Measurements from ENCODE around the gene SMARCAL1.
A peak's percentile ranks its signal among the peaks of the same experiment; 100 is the strongest.
"Not testable (repeated sequence)": the region's sequence is repeated elsewhere in the genome, so short reads cannot be mapped to it uniquely, and the experiment has no call there.

The SMARCAL1 gene

DNA sequence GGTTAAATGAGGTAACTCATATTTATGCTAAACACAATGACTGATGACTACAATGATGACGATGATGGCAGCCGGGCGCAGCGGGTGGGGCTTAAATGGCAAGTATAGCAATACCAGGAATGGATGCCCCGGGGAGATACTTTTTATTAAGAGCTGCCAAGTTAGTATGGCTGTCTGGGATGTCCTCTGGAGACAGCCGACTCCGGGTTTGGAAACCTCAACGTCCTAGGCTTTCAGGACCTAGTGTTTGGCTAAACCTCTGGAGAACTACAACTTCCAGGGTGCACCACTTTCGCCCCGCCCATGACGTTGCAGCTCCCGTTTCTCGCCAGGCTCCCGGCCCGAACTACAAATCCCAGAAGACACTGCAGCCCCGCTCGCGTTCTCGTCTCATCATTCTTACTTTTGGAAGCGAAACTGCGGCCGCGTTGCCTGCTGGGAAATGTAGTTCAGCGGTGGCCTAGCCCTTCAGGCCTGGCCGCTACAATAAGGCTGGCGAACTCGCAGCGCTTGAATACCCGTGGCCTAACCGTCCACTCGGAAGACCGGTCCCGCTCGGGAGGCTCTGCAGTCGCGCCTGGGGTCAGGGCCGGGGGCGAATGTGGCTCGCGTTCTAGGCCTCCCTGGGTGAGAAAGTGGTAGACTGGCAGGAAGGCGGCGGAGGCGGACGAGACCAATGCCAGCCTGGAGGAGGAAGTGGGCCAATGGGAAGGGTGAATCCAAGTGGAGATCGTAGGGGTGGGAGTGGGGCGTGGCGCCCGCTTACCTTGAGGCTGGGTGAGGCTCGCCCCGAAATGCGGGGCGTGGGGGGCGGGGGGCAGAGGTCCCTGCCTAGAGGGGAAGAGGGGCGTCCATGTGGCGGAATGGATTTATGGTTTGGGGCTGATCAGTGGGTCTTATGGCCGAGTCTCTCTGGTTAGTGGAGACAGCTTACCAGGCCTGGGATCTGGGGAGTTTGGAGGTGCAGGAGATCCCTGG, at the start of gene SMARCAL1:
SMARCAL1 (plus strand) TSS at position 463 of the 978 bp plus-strand sequence. CDS start 2,221 bp downstream, outside the sequence.
- DNase-seq, result peak; percentile 99

DNA sequence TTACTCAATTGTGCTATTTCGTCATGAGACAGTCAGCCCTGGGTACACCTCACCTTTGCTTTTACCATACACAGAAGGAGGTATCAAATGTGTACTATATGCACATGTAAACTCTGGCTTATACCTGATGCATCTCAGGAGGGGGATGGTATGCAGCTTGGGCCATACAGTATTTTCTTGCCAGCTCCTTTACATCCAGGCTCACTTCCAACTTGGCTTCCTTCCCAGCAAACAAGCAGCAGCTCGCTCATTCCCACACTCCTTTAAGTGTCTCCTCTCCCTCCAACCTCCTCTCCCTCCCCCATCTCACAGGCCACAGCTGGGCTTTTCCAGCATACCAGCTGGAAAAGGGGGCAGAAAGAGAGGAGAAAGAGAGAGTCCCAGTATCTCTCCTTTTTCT, 49.6 kb upstream of the SMARCAL1 start:
- no peak for DNase-seq

DNA sequence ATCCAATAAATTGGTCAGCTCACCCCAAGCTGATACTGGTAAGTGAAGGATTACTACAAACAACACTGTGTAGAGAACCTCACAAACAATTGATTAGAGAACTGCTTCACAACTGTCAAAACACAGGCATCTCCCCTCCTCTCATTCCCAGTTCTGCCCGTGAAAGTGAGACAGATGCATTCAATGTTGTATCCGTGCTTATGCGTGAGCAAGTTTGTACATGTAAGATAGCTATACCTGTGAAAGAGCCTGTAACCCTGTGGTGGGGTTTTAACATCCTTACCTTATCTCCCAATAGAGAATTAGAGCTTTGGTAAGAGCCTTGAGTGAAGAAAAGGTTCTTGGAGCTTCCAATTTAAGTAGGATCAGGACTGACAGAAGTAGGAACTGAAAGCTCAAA, 49.1 kb upstream of the SMARCAL1 start:
- no peak for DNase-seq

GRCh38 chr2:216365518-216365917, 46.8 kb upstream of the SMARCAL1 start:
- no peak for DNase-seq

- DNase-seq, result peak; percentile 7
Measured at GRCh38 chr2:216366777-216367471, 45.4 kb upstream of the SMARCAL1 start.

GRCh38 chr2:216369821-216370220, 42.5 kb upstream of the SMARCAL1 start:
- no peak for DNase-seq

GRCh38 chr2:216370961-216371712, 41.1 kb upstream of the SMARCAL1 start:
- DNase-seq, result no peak

DNA sequence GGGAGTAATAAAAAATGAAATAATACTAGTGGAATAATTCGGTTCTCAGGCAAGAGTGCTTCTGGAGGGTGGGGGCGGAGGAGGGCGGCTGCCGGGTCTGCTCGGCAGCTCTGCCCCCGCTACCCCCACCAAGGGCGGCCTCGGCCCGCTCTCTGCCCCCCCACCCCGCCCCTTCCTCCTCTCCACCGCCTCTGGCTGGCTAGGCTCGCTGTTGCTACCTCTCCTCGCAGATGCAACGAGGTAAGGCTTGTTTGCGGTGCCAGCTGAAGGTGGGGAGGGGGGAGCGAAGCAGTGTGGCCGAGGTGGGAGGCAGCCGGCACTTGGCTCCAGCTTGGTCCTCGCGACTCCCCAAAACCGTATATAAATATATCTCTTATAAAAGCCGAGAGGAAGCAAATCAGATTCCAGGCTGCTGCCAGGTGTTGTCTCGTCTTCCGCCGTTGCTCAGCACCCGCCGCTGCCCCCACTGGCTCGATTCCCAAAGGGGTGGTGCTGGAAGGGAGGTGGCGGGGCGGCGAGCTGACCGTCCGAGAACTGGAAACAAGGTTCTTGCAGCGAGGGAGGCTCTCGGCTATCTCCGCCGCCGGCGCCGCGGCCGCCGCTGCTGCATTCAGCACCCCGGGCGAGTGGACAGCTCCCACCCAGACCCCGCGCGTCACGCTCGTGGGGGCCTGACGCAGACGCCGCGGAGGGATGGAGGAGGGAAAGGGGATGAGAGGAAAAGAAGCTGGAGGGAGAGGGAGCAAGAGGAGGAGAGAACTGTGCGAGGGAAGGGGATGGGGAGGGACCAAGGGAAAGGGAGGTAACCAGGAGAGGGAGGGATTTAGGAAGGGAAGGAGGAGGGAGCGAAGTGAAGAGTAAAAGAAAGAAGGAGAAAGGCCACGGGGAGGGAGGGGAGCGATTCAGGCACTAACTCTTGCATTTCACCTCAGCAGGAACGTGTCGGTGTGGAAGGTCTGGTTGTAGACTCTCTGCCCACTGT, 40.3 kb upstream of the SMARCAL1 start, which contains the start of gene MARCHF4:
MARCHF4 (minus strand) TSS at position 763 of the 982 bp plus-strand sequence. CDS start 2,223 bp downstream, outside the sequence.
- DNase-seq, result peak; percentile 66

- DNase-seq, result no peak
Measured at GRCh38 chr2:216372761-216373291, 39.5 kb upstream of the SMARCAL1 start.

- DNase-seq, result no peak
Measured at GRCh38 chr2:216373896-216374295, 38.4 kb upstream of the SMARCAL1 start.

DNA sequence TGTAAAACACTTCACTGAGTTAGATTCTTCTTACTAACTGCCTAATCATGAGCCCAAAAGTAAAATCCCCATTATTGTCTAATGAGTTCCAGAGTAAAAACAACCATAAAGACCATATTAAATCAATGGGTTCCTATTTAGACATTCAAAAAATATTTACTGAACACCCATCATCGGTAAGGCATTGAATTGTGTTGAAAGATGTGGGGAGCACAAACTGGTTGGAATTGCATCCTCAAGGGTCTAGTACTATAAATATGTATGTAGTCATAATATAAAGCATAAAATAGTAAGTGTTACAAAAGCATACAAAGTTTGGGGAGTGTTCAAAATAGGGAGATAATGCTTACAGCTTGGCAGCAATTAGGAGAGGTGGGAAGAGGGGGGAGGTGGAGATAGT, 37.0 kb upstream of the SMARCAL1 start:
- no peak for DNase-seq

DNA sequence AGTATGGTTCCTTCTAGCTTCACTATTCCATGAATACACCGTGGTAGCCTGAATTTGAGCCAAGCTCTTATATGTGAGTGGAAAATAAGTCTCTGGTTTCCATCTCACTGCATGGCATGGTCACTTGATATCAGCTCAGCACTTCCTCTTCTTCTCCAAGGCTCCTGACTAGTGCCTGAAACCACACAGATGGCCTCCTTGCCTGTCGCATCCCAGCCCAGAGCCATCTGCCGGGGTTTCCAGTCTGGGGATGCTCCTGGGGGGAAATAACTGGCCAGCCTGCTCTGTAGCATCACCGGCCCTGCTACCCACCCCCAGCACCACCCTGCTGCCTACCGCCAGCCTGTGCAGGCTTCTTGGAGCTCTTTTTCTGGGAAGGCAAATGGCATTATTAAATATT, 32.3 kb upstream of the SMARCAL1 start:
- peak; percentile 42 for DNase-seq

DNA sequence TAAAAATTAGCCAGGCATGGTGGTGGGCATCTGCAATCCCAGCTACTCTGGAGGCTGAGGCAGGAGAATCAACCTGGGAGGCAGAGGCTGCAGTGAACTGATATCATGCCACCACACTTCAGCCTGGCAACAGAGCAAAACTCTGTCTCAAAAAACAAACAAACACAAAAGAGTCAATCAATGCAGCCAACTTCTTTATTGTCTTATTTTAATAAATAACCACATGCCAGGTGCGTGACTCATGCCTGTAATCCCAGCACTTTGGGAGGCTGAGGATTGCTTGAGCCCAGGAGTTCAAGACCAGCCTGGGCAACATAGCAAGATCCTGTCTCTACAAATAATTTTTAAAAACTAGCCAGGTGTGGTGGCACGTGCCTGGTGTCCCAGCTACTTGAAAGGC, 27.9 kb upstream of the SMARCAL1 start:
- DNase-seq, result not testable (repeated sequence)

- no peak for DNase-seq
Measured at GRCh38 chr2:216385478-216385877, 26.8 kb upstream of the SMARCAL1 start.

- DNase-seq, result no peak
Measured at GRCh38 chr2:216387262-216387661, 25.0 kb upstream of the SMARCAL1 start.

- DNase-seq, result peak; percentile 41
Measured at GRCh38 chr2:216388046-216388884, 24.0 kb upstream of the SMARCAL1 start.

GRCh38 chr2:216389570-216389969, 22.7 kb upstream of the SMARCAL1 start:
- peak; percentile 90 for DNase-seq

DNA sequence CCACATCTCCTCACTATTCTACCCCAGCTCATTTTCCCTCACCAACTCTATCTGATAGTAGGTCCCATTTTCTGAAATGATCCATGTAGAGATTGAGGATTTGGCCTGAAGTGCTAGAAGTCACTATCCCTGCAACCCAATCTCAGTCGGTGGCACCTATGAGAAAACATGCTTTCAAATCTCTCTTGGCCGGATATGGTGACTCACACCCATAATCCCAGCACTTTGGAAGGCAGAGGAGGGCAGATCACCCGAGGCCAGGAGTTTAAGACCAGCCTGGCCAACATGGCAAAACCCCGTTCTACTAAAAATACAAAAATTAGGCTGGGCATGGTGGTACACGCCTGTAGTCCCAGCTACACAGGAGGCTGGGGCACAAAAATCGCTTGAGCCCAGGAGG, 20.9 kb upstream of the SMARCAL1 start:
- no peak for DNase-seq

- DNase-seq, result no peak
Measured at GRCh38 chr2:216392018-216392562, 20.2 kb upstream of the SMARCAL1 start.
